OCI-LY3 (cell line): ENCODE results near the gene PCSK4.

Experiments used
- H2AFZ ChIP-seq: fragments of 200-600, 300-600 bp; shearing (Covaris generic); 2 replicates; pipeline ENCODE4 v1.6.0; 2014; ENCODE audit warnings: antibody characterized with exemption, low read depth, low read length
- H3K27ac ChIP-seq: fragments of 200-600, 300-600 bp; sonication (generic); 2 replicates; pipeline ENCODE4 v1.5.1; 2014; ENCODE audit warnings: mild to moderate bottlenecking, low read length, moderate library complexity, mixed read lengths
- H3K27me3 ChIP-seq: fragments of 200-600, 300-600 bp; sonication (generic); 2 replicates; pipeline ENCODE4 v1.6.1; 2014; ENCODE audit warnings: low read depth, low read length, mixed read lengths
- H3K36me3 ChIP-seq: fragments of 200-600, 300-600 bp; sonication (generic); replicated peaks from 2 replicates; pipeline ENCODE3; 2014; ENCODE audit warnings: low read depth, low read length, mixed read lengths
- H3K4me1 ChIP-seq: fragments of 300-600, 200-600 bp; sonication (generic); 2 replicates; pipeline ENCODE4 v1.6.1; 2014; ENCODE audit warnings: low read length, mixed read lengths
- H3K4me2 ChIP-seq: fragments of 200-600, 300-600 bp; sonication (generic); 2 replicates; pipeline ENCODE4 v1.6.1; 2014; ENCODE audit warnings: low read length, mixed read lengths
- H3K4me3 ChIP-seq: fragments of 300-600, 200-600 bp; sonication (generic); 2 replicates; pipeline ENCODE4 v1.5.1; 2014; ENCODE audit warnings: antibody characterized with exemption, mild to moderate bottlenecking, low read length, moderate library complexity
- H3K79me2 ChIP-seq: fragments of 300-600, 200-600 bp; shearing (Covaris generic); 2 replicates; pipeline ENCODE4 v1.6.1; 2014; ENCODE audit warnings: mild to moderate bottlenecking, low read length, mixed read lengths
- H3K9ac ChIP-seq: fragments of 300-600, 200-600 bp; shearing (Covaris generic); 2 replicates; pipeline ENCODE4 v1.6.0; 2014; ENCODE audit warnings: mild to moderate bottlenecking, low read length, moderate library complexity
- H3K9me3 ChIP-seq: fragments of 200-600, 300-600 bp; shearing (Covaris generic); 2 replicates; pipeline ENCODE4 v1.6.1; 2014; ENCODE audit warnings: low read length, mixed read lengths; ENCODE audit not compliant: insufficient read depth
- H4K20me1 ChIP-seq: fragments of 200-600, 300-600 bp; sonication (generic); 2 replicates; pipeline ENCODE4 v1.6.1; 2016; ENCODE audit warnings: low read length, mixed read lengths; ENCODE audit not compliant: insufficient read depth
- EZH2phosphoT487 ChIP-seq: fragments of 200-600 bp; shearing (Covaris generic); IDR thresholded peaks from 2 replicates; pipeline ENCODE4 v1.6.1; 2018; ENCODE audit warnings: antibody characterized with exemption, mixed run types, low read depth
- TF ChIP-seq, protein P1 (sequence below): fragments of 200-600, 300-600 bp; sonication (generic); IDR thresholded peaks from 2 replicates; pipeline ENCODE4 v1.5.1; 2014; ENCODE audit warnings: antibody characterized with exemption, low read length, low read depth

PCSK4 gene

DNA sequence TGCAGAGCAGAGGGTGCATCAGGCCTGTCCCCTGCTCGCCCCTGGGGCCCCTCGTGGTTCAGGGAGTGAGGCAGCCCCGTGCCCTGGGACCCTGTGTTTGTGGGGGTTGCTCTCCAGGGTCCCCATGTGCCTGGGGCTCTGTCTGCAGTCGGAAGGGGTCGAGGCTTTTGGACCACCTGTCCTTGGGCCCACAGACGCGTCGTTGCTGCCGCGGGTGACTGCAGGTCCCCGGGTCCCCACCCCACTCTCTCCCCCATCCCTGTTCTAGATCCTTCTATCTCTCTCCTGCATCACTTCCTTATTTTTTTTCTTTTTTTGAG, 1.9 kb downstream of the PCSK4 start:
- Histone ChIP-seq H3K9ac (no peak overlapping the region), H3K36me3 (no peaks in the 10 kb centered on the region), H3K9me3 (no peaks in the 10 kb centered on the region), H4K20me1 (no peaks in the 10 kb centered on the region), H3K4me2 (no peak overlapping the region), H3K27ac (no peak overlapping the region), H3K4me1 (no peaks in the 10 kb centered on the region), H3K27me3 (no peaks in the 10 kb centered on the region), H3K79me2 (no peaks in the 10 kb centered on the region), H2AFZ (no peak overlapping the region), H3K4me3 (no peak overlapping the region)
- no peak for TF ChIP-seq EZH2phosphoT487
- TF ChIP-seq, protein P1, sequence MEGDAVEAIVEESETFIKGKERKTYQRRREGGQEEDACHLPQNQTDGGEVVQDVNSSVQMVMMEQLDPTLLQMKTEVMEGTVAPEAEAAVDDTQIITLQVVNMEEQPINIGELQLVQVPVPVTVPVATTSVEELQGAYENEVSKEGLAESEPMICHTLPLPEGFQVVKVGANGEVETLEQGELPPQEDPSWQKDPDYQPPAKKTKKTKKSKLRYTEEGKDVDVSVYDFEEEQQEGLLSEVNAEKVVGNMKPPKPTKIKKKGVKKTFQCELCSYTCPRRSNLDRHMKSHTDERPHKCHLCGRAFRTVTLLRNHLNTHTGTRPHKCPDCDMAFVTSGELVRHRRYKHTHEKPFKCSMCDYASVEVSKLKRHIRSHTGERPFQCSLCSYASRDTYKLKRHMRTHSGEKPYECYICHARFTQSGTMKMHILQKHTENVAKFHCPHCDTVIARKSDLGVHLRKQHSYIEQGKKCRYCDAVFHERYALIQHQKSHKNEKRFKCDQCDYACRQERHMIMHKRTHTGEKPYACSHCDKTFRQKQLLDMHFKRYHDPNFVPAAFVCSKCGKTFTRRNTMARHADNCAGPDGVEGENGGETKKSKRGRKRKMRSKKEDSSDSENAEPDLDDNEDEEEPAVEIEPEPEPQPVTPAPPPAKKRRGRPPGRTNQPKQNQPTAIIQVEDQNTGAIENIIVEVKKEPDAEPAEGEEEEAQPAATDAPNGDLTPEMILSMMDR: no peak

DNA sequence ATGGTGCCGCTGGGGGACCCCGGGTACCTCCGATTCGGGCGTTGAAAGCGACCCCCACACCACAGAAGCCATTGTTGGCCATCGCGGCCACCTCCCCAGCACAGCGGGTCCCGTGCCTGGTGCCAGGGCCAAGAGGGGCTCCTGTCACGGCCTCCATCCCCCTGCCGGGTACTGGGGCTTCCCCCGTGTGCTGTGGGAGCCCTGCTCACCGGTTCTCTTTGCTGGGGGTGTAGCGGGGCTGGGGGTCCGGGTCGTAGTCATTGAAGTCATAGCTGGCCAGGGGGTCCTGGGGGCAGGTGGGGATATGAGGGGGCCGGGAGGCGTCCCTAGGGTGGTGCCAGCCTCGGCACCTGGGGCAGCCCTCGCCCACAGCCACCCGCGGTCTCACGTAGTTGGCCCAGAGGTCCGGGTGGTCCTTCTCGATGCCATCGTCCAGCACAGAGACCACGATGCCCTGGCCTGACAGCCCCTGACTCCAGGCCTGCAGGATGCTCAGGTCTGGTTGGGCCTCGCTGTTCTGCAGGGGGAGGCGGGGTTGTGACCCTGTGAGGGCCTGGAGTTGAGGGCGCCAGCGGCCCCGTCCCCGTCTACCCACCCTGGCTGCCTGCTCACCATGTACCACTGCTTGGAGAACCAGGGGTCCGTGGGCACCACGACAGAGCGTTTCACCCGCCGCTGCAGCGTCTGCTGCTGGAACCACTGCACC, 2.4 kb downstream of the PCSK4 start:
- Histone ChIP-seq H3K27me3 (no peaks in the 10 kb centered on the region), H3K4me3 (no peak overlapping the region), H3K4me2 (no peak overlapping the region), H3K27ac (no peak overlapping the region), H3K9ac (no peak overlapping the region), H3K9me3 (no peaks in the 10 kb centered on the region), H3K79me2 (no peaks in the 10 kb centered on the region), H4K20me1 (no peaks in the 10 kb centered on the region), H2AFZ (no peak overlapping the region), H3K36me3 (no peaks in the 10 kb centered on the region), H3K4me1 (no peaks in the 10 kb centered on the region)
- TF ChIP-seq EZH2phosphoT487: no peak
- TF ChIP-seq, protein P1: no peak

DNA sequence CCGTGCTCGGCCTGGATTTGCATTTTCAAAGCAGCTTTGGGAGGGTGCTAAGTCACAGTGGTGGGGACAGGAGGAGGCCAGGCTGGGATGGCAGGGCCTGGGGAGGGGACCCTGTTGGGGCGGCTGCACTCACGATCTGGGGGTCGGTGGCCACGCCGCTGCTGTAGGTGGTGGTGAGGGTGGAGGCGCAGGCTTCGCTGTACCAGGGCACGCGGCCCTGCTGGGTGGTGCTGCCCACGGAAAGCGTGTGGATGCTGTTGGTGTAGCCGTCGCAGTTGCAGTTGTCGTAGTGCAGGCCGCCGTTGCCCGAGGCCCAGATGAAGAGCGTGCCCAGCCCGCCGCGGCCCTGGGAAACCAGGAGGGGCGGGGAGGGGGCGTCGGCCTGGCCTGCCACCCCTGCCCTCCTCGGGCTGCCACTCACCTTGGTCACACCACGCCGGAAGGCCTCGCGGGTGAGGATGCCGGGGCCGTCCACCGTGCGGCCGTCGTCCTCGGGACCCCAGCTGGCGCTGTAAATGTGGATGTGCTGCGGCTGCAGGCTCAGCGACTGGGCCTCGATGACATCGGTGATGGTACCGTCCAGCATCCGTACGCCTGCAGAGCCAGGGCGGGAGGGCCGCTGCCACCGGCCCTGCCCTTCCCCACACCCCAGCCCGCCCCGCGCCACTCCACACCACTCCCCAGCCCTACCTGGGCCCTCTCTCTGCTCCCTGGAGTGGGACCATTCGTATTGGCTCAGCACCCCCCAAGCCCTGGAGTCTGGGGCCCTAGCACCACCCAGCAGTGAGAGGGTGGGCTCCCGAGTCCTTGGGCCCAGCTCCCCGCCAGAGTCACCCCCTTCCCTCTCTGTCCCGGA, 3.2 kb downstream of the PCSK4 start:
- H3K79me2 ChIP-seq: no peaks in the 10 kb centered on the region
- no peak overlapping the region for H3K9ac ChIP-seq
- H3K4me2 ChIP-seq: no peak overlapping the region
- H2AFZ ChIP-seq: no peak overlapping the region
- H3K27me3 ChIP-seq: no peaks in the 10 kb centered on the region
- no peaks in the 10 kb centered on the region for H3K4me1 ChIP-seq
- no peak overlapping the region for H3K4me3 ChIP-seq
- TF ChIP-seq EZH2phosphoT487: no peak
- TF ChIP-seq, protein P1: no peak
- no peaks in the 10 kb centered on the region for H3K9me3 ChIP-seq
- no peak overlapping the region for H3K27ac ChIP-seq
- H4K20me1 ChIP-seq: no peaks in the 10 kb centered on the region
- no peaks in the 10 kb centered on the region for H3K36me3 ChIP-seq

DNA sequence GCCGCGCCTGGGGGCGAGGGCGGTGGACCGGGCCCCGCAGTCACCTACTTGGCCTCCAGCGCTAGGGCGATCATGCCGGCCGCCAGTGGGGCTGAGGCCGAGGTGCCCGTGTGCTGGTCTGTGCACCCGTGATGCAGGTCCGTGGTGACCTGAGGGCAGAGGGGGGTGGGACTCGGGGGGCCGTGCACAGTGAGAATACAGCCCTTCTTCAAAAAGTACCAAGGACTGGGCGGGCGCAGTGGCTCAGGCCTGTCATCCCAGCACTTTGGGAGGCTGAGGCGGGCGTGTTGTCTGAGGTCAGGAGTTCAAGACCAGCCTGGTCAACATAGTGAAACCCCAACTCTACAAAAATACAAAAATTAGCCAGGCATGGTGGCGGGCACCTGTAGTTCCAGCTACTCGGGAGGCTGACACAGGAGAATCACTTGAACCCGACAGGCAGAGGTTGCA, 6.1 kb downstream of the PCSK4 start:
- no peak for TF ChIP-seq EZH2phosphoT487
- TF ChIP-seq, protein P1: no peak
- no peaks in the 10 kb centered on the region for H3K27me3 ChIP-seq
- no peaks in the 10 kb centered on the region for H4K20me1 ChIP-seq
- no peak overlapping the region for H3K4me3 ChIP-seq
- no peaks in the 10 kb centered on the region for H3K36me3 ChIP-seq
- no peak overlapping the region for H3K27ac ChIP-seq
- H2AFZ ChIP-seq: no peak overlapping the region
- no peak overlapping the region for H3K9ac ChIP-seq
- H3K4me1 ChIP-seq: no peaks in the 10 kb centered on the region
- no peak overlapping the region for H3K4me2 ChIP-seq
- H3K9me3 ChIP-seq: no peaks in the 10 kb centered on the region
- no peaks in the 10 kb centered on the region for H3K79me2 ChIP-seq
